ENCODE measurements around the gene ARID3B. TPM values are rescaled to one million over a fixed set of nuclear protein-coding genes. Genes with fewer than 3 reads are reported as not detected.
"Not testable (repeated sequence)": the region's sequence is repeated elsewhere in the genome, so short reads cannot be mapped to it uniquely, and the experiment has no call there.

The ARID3B gene
- total RNA-seq, 1 donor from 2014 or later, result 13.1 TPM

- no peak for TF ChIP-seq CTCF (IDR thresholded peaks at IDR 0.05; ENCODE audit: insufficient read depth, low read length, poor library complexity, severe bottlenecking)
- Histone ChIP-seq H3K4me3 (ENCODE audit: low read depth, low read length) (no peak overlapping the region), H3K36me3 (ENCODE audit: control insufficient read depth, insufficient read depth, low read length) (no peaks in the 10 kb centered on the region), H3K27me3 (ENCODE audit: control insufficient read depth, insufficient read depth, low read length) (no peaks in the 10 kb centered on the region)
- DNase-seq (ENCODE audit: low read depth), result no peak
Measured at GRCh38 chr15:74537736-74538135, 3.3 kb upstream of the ARID3B start.

- H3K4me3 ChIP-seq (ENCODE audit: low read depth, low read length); DNase-seq (ENCODE audit: low read depth); H3K27me3 ChIP-seq (ENCODE audit: control insufficient read depth, insufficient read depth, low read length); H3K36me3 ChIP-seq (ENCODE audit: control insufficient read depth, insufficient read depth, low read length): not testable (repeated sequence)
Measured at GRCh38 chr15:74539521-74539920, 1.5 kb upstream of the ARID3B start.

GRCh38 chr15:74540161-74540760 is 759 bp upstream of the ARID3B start:
- H3K36me3 ChIP-seq (ENCODE audit: control insufficient read depth, insufficient read depth, low read length), result no peaks in the 10 kb centered on the region
- peak overlapping the region; percentile 44 for H3K4me3 ChIP-seq (ENCODE audit: low read depth, low read length)
- no peaks in the 10 kb centered on the region for H3K27me3 ChIP-seq (ENCODE audit: control insufficient read depth, insufficient read depth, low read length)
- DNase-seq (ENCODE audit: low read depth), result no peak
- no peak for TF ChIP-seq CTCF (IDR thresholded peaks at IDR 0.05; ENCODE audit: insufficient read depth, low read length, poor library complexity, severe bottlenecking)

GRCh38 chr15:74541494-74542165 is 610 bp downstream of the ARID3B start:
- peak overlapping the region; percentile 85 for H3K4me3 ChIP-seq (ENCODE audit: low read depth, low read length)
- no peaks in the 10 kb centered on the region for H3K36me3 ChIP-seq (ENCODE audit: control insufficient read depth, insufficient read depth, low read length)
- no peak for DNase-seq (ENCODE audit: low read depth)
- no peaks in the 10 kb centered on the region for H3K27me3 ChIP-seq (ENCODE audit: control insufficient read depth, insufficient read depth, low read length)
- TF ChIP-seq CTCF (IDR thresholded peaks at IDR 0.05; ENCODE audit: insufficient read depth, low read length, poor library complexity, severe bottlenecking), result no peak

GRCh38 chr15:74542166-74543042 is 1.4 kb downstream of the ARID3B start:
- Histone ChIP-seq H3K27me3 (ENCODE audit: control insufficient read depth, insufficient read depth, low read length) (no peaks in the 10 kb centered on the region), H3K36me3 (ENCODE audit: control insufficient read depth, insufficient read depth, low read length) (no peaks in the 10 kb centered on the region), H3K4me3 (ENCODE audit: low read depth, low read length) (no peak overlapping the region)
- no peak for DNase-seq (ENCODE audit: low read depth)
- no peak for TF ChIP-seq CTCF (IDR thresholded peaks at IDR 0.05; ENCODE audit: insufficient read depth, low read length, poor library complexity, severe bottlenecking)

GRCh38 chr15:74543043-74543422 is 2.0 kb downstream of the ARID3B start:
- no peak for TF ChIP-seq CTCF (IDR thresholded peaks at IDR 0.05; ENCODE audit: insufficient read depth, low read length, poor library complexity, severe bottlenecking)
- H3K36me3 ChIP-seq (ENCODE audit: control insufficient read depth, insufficient read depth, low read length), result no peaks in the 10 kb centered on the region
- H3K4me3 ChIP-seq (ENCODE audit: low read depth, low read length), result no peak overlapping the region
- DNase-seq (ENCODE audit: low read depth), result no peak
- no peaks in the 10 kb centered on the region for H3K27me3 ChIP-seq (ENCODE audit: control insufficient read depth, insufficient read depth, low read length)

Data from kidney epithelial cell (primary cell).